GM23338 (cell line): Measurements from ENCODE around the gene CCDC69.

Experiments used
- CTCF ChIP-seq, 2 experiments: fragments of 200-600 bp in 1 of 2; sonication (generic) in 1 of 2; conservative IDR thresholded peaks; 2 replicates each; pipeline versions ENCODE4 v1.5.1 to v1.6.1; 2016 to 2017; ENCODE audit warnings: antibody characterized with exemption in 2 of 2, low read depth in 2 of 2, mild to moderate bottlenecking in 2 of 2, moderate library complexity in 1 of 2
- EZH2 ChIP-seq: fragments of 200-600 bp; sonication (generic); IDR thresholded peaks from one replicate; pipeline ENCODE4 v1.8.0; 2017; ENCODE audit warnings: antibody characterized with exemption, mild to moderate bottlenecking, low read depth; ENCODE audit not compliant: unreplicated experiment
- EZH2phosphoT487 ChIP-seq: fragments of 200-600 bp; sonication (generic); IDR thresholded peaks from one replicate; pipeline ENCODE4 v1.8.1; 2018; ENCODE audit warnings: antibody characterized with exemption; ENCODE audit not compliant: unreplicated experiment
- JUNB ChIP-seq: IDR thresholded peaks from one replicate; pipeline ENCODE4 v1.6.1; 2016; ENCODE audit warnings: antibody characterized with exemption; ENCODE audit not compliant: unreplicated experiment
- NANOG ChIP-seq: IDR thresholded peaks from 2 replicates; pipeline ENCODE4 v1.6.1; 2016; ENCODE audit warnings: antibody characterized with exemption, borderline replicate concordance
- POLR2AphosphoS5 ChIP-seq: IDR thresholded peaks from 2 replicates; pipeline ENCODE4 v1.6.1; 2016; ENCODE audit warnings: antibody characterized with exemption, low read depth
- REST ChIP-seq: IDR thresholded peaks from one replicate; pipeline ENCODE4 v1.6.1; 2018; ENCODE audit warnings: antibody characterized with exemption; ENCODE audit not compliant: unreplicated experiment

DNA sequence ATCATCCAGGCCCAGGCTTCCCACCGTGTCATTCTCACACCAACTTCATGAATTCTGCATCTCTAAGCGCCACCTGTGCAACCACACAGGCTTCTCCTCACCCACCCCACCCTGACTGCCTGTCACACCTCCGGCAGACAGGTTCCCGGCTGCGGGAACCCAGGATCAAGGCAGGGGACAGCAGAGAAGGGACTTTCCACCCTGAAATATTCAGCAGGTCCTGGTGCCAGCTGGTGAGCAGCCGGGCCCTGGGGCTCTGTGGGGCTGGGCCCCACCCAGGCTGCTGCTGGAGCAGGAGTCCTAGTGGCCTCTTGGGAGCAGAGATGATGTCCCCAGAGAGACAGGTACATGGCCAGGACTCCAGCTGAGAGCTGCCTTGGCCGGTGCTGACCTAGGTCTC, 79.0 kb downstream of the CCDC69 start:
- TF ChIP-seq CTCF (conservative IDR thresholded peaks at IDR 0.05; ENCODE audit: low read depth in 2 of 2) (no peak), EZH2phosphoT487 (no peak), POLR2AphosphoS5 (no peak), EZH2 (no peak), NANOG (no peak), REST (no peak), JUNB (no peak)
